ENCODE results near the gene ZBTB47.

DNA sequence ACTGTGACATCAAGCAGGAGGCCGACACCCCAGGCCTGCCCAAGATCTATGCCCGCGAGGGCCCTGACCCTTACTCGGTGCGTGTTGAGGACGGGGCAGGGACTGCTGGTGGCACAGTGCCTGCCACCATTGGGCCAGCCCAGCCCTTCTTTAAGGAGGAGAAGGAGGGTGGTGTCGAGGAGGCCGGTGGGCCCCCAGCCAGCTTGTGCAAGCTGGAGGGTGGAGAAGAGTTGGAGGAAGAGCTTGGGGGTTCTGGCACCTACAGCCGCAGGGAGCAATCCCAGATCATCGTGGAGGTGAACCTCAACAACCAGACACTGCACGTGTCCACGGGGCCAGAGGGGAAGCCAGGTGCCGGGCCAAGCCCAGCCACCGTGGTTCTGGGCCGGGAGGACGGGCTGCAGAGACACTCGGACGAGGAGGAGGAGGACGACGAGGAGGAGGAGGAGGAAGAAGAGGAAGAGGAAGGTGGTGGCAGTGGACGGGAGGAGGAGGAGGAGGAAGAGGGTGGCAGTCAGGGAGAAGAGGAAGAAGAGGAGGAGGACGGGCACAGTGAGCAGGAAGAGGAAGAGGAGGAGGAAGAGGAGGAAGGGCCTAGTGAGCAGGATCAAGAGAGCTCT is 5.4 kb downstream of the ZBTB47 start:
- TF ChIP-seq, protein P1, sequence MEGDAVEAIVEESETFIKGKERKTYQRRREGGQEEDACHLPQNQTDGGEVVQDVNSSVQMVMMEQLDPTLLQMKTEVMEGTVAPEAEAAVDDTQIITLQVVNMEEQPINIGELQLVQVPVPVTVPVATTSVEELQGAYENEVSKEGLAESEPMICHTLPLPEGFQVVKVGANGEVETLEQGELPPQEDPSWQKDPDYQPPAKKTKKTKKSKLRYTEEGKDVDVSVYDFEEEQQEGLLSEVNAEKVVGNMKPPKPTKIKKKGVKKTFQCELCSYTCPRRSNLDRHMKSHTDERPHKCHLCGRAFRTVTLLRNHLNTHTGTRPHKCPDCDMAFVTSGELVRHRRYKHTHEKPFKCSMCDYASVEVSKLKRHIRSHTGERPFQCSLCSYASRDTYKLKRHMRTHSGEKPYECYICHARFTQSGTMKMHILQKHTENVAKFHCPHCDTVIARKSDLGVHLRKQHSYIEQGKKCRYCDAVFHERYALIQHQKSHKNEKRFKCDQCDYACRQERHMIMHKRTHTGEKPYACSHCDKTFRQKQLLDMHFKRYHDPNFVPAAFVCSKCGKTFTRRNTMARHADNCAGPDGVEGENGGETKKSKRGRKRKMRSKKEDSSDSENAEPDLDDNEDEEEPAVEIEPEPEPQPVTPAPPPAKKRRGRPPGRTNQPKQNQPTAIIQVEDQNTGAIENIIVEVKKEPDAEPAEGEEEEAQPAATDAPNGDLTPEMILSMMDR (IDR thresholded peaks at IDR 0.05), result no peak
- TF ChIP-seq ZFX (IDR thresholded peaks at IDR 0.05; ENCODE audit: borderline replicate concordance), result no peak
